ENCODE results near the gene RTKN2. TPM values are rescaled to one million over a fixed set of nuclear protein-coding genes. Genes with fewer than 3 reads are reported as not detected.

The RTKN2 gene
- polyA plus RNA-seq, 1 of the 3 experiments (the other 2 are of a cell fraction): 1.4 TPM

GRCh38 chr10:62153191-62153590 lies 115.5 kb downstream of the RTKN2 start:
- ChIA-PET CTCF (no interaction called here), POLR2A (no interaction called here)
- H4K20me1 ChIP-seq (ENCODE audit: insufficient read depth): no peaks in the 10 kb centered on the region
- DNase-seq: no peak
- no peak overlapping the region for H3K27ac ChIP-seq (ENCODE audit: low read depth in 2 of 2, low read length in 1 of 2)
- no peaks in the 10 kb centered on the region for H3K27me3 ChIP-seq (ENCODE audit: insufficient read depth)
- H2AFZ ChIP-seq (ENCODE audit: low read depth): no peak overlapping the region
- H3K4me2 ChIP-seq: no peak overlapping the region
- TF ChIP-seq TCF12 (IDR thresholded peaks at IDR 0.05) (no peak), USF2 (IDR thresholded peaks at IDR 0.05; ENCODE audit: borderline replicate concordance, low read depth, low read length) (no peak), SMC3 (IDR thresholded peaks at IDR 0.05; ENCODE audit: low read depth, low read length) (no peak), POLR2AphosphoS5 (IDR thresholded peaks at IDR 0.05; ENCODE audit: low read depth, low read length) (no peak), FOSL2 (IDR thresholded peaks at IDR 0.05; ENCODE audit: borderline replicate concordance, low read depth) (no peak)
- H3K36me3 ChIP-seq (replicated peaks in 1 of 2; ENCODE audit: control insufficient read depth in 1 of 2, insufficient read depth in 2 of 2, low read length in 1 of 2): no peaks in the 10 kb centered on the region
- no peaks in the 10 kb centered on the region for H3K9me2 ChIP-seq
- 0 out of 2 replicates have a peak, but pooled peaks cover 4% of the 10 kb centered on the region for H3K9me3 ChIP-seq
- 89% methylated on average over 1 of the region's 1 CpG for WGBS (ENCODE audit: low lambda C conversion rate)
- no peaks in the 10 kb centered on the region for H3K4me1 ChIP-seq (ENCODE audit: control insufficient read depth in 1 of 2, insufficient read depth in 2 of 2, low read depth in 1 of 2, low read length in 1 of 2)
- H3F3A ChIP-seq (replicated peaks; ENCODE audit: insufficient read depth): no peaks in the 10 kb centered on the region
- H3K4me3 ChIP-seq (ENCODE audit: low read depth in 2 of 2, low read length in 1 of 2): no peak overlapping the region
- H3K9ac ChIP-seq: no peak overlapping the region
- no peaks in the 10 kb centered on the region for H3K79me2 ChIP-seq (ENCODE audit: insufficient read depth)

- no peak overlapping the region for H3K4me3 ChIP-seq (ENCODE audit: low read depth in 2 of 2, low read length in 1 of 2)
- H3K4me2 ChIP-seq: no peak overlapping the region
- H2AFZ ChIP-seq (ENCODE audit: low read depth): no peak overlapping the region
- no peak overlapping the region for H3K9ac ChIP-seq
- H3K79me2 ChIP-seq (ENCODE audit: insufficient read depth): no peaks in the 10 kb centered on the region
- 0 out of 2 replicates have a peak, but pooled peaks cover 4% of the 10 kb centered on the region for H3K9me3 ChIP-seq
- H3K27ac ChIP-seq (ENCODE audit: low read depth in 2 of 2, low read length in 1 of 2): no peak overlapping the region
- ChIA-PET POLR2A (no interaction called here), CTCF (no interaction called here)
- no peaks in the 10 kb centered on the region for H3K9me2 ChIP-seq
- TF ChIP-seq GATA2 (CRISPR knock-in tag; IDR thresholded peaks at IDR 0.05) (no peak), USF2 (IDR thresholded peaks at IDR 0.05; ENCODE audit: borderline replicate concordance, low read depth, low read length) (no peak), MAX (IDR thresholded peaks at IDR 0.05; ENCODE audit: low read depth) (no peak), SMC3 (IDR thresholded peaks at IDR 0.05; ENCODE audit: low read depth, low read length) (no peak), RAD21 (IDR thresholded peaks at IDR 0.05; ENCODE audit: low read length) (no peak), RCOR1 (IDR thresholded peaks at IDR 0.05; ENCODE audit: low read length) (no peak)
- no peak for DNase-seq
- no peaks in the 10 kb centered on the region for H3K4me1 ChIP-seq (ENCODE audit: control insufficient read depth in 1 of 2, insufficient read depth in 2 of 2, low read depth in 1 of 2, low read length in 1 of 2)
- no peaks in the 10 kb centered on the region for H3F3A ChIP-seq (replicated peaks; ENCODE audit: insufficient read depth)
- no peaks in the 10 kb centered on the region for H3K27me3 ChIP-seq (ENCODE audit: insufficient read depth)
- H3K36me3 ChIP-seq (replicated peaks in 1 of 2; ENCODE audit: control insufficient read depth in 1 of 2, insufficient read depth in 2 of 2, low read length in 1 of 2): no peaks in the 10 kb centered on the region
- H4K20me1 ChIP-seq (ENCODE audit: insufficient read depth): no peaks in the 10 kb centered on the region
Measured at GRCh38 chr10:62149621-62150020, 119.0 kb downstream of the RTKN2 start.

GRCh38 chr10:62148155-62148554 lies 120.5 kb downstream of the RTKN2 start:
- CTCF ChIA-PET: no interaction called here
- no peaks in the 10 kb centered on the region for H3K36me3 ChIP-seq (replicated peaks in 1 of 2; ENCODE audit: control insufficient read depth in 1 of 2, insufficient read depth in 2 of 2, low read length in 1 of 2)
- H4K20me1 ChIP-seq (ENCODE audit: insufficient read depth): no peaks in the 10 kb centered on the region
- H3K4me1 ChIP-seq (ENCODE audit: control insufficient read depth in 1 of 2, insufficient read depth in 2 of 2, low read depth in 1 of 2, low read length in 1 of 2): no peaks in the 10 kb centered on the region
- 76% methylated on average over 3 of the region's 3 CpGs for WGBS (ENCODE audit: low lambda C conversion rate)
- DNase-seq: no peak
- no peak overlapping the region for H3K9ac ChIP-seq
- no peaks in the 10 kb centered on the region for H3K79me2 ChIP-seq (ENCODE audit: insufficient read depth)
- no peak overlapping the region for H3K4me3 ChIP-seq (ENCODE audit: low read depth in 2 of 2, low read length in 1 of 2)
- no peaks in the 10 kb centered on the region for H3K9me2 ChIP-seq
- no peak overlapping the region for H3K27ac ChIP-seq (ENCODE audit: low read depth in 2 of 2, low read length in 1 of 2)
- 0 out of 2 replicates have a peak, but pooled peaks cover 4% of the 10 kb centered on the region for H3K9me3 ChIP-seq
- no peaks in the 10 kb centered on the region for H3F3A ChIP-seq (replicated peaks; ENCODE audit: insufficient read depth)
- H2AFZ ChIP-seq (ENCODE audit: low read depth): no peak overlapping the region
- POLR2A ChIA-PET: no interaction called here
- no peaks in the 10 kb centered on the region for H3K27me3 ChIP-seq (ENCODE audit: insufficient read depth)
- H3K4me2 ChIP-seq: no peak overlapping the region
- TF ChIP-seq RCOR1 (IDR thresholded peaks at IDR 0.05; ENCODE audit: low read length) (no peak), FOXJ3 (CRISPR knock-in tag; IDR thresholded peaks at IDR 0.05) (no peak), CTCF (IDR thresholded peaks at IDR 0.05) (no peak), USF1 (IDR thresholded peaks at IDR 0.05; ENCODE audit: borderline replicate concordance, low read depth) (no peak), ELF1 (IDR thresholded peaks at IDR 0.05) (no peak), TCF12 (IDR thresholded peaks at IDR 0.05) (no peak), MAX (IDR thresholded peaks at IDR 0.05; ENCODE audit: low read depth) (no peak), GABPA (IDR thresholded peaks at IDR 0.05; ENCODE audit: low read depth) (no peak), FOSL2 (IDR thresholded peaks at IDR 0.05; ENCODE audit: borderline replicate concordance, low read depth) (no peak), YY1 (IDR thresholded peaks at IDR 0.05; ENCODE audit: low read depth) (no peak), CHD2 (IDR thresholded peaks at IDR 0.05; ENCODE audit: low read length, partially characterized antibody) (no peak), RAD21 (IDR thresholded peaks at IDR 0.05; ENCODE audit: low read length) (no peak)
